ENCODE data around the gene THYN1.

GRCh38 chr11:134246678-134247077 is 6.5 kb downstream of the THYN1 start:
- TF ChIP-seq CTCF (IDR thresholded peaks at IDR 0.05; ENCODE audit: low read depth, low read length) (no peak), EZH2phosphoT487 (IDR thresholded peaks at IDR 0.05; ENCODE audit: low read depth) (no peak)
